ENCODE results near the gene CALR3.

GRCh38 chr19:16462757-16463250 is 33.2 kb downstream of the CALR3 start:
- TF ChIP-seq RXRA (IDR thresholded peaks at IDR 0.05) (peak in 1 of 2 donors; percentile 83), MAX (IDR thresholded peaks at IDR 0.05) (no peak), CTCF (IDR thresholded peaks at IDR 0.05; ENCODE audit: low read depth, low read length, missing input control) (no peak), REST (IDR thresholded peaks at IDR 0.05) (no peak), SP1 (IDR thresholded peaks at IDR 0.05) (peak; percentile 16), FOXA1 (IDR thresholded peaks at IDR 0.05) (no peak)
